HG02763 (cell line): ENCODE data around the gene CHD6.

Experiments used
- ATAC-seq: cut with Tn5 transposase; IDR thresholded peaks from one replicate; pipeline ENCODE4 v1.9.1; 2021; ENCODE audit warnings: mild to moderate bottlenecking, moderate library complexity; ENCODE audit not compliant: unreplicated experiment

Gene CHD6, protein sequence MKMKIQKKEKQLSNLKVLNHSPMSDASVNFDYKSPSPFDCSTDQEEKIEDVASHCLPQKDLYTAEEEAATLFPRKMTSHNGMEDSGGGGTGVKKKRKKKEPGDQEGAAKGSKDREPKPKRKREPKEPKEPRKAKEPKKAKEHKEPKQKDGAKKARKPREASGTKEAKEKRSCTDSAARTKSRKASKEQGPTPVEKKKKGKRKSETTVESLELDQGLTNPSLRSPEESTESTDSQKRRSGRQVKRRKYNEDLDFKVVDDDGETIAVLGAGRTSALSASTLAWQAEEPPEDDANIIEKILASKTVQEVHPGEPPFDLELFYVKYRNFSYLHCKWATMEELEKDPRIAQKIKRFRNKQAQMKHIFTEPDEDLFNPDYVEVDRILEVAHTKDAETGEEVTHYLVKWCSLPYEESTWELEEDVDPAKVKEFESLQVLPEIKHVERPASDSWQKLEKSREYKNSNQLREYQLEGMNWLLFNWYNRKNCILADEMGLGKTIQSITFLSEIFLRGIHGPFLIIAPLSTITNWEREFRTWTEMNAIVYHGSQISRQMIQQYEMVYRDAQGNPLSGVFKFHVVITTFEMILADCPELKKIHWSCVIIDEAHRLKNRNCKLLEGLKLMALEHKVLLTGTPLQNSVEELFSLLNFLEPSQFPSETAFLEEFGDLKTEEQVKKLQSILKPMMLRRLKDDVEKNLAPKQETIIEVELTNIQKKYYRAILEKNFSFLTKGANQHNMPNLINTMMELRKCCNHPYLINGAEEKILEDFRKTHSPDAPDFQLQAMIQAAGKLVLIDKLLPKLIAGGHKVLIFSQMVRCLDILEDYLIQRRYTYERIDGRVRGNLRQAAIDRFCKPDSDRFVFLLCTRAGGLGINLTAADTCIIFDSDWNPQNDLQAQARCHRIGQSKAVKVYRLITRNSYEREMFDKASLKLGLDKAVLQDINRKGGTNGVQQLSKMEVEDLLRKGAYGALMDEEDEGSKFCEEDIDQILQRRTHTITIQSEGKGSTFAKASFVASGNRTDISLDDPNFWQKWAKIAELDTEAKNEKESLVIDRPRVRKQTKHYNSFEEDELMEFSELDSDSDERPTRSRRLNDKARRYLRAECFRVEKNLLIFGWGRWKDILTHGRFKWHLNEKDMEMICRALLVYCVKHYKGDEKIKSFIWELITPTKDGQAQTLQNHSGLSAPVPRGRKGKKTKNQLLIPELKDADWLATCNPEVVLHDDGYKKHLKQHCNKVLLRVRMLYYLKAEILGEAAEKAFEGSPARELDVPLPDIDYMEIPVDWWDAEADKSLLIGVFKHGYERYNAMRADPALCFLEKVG (N-terminal part only)

DNA sequence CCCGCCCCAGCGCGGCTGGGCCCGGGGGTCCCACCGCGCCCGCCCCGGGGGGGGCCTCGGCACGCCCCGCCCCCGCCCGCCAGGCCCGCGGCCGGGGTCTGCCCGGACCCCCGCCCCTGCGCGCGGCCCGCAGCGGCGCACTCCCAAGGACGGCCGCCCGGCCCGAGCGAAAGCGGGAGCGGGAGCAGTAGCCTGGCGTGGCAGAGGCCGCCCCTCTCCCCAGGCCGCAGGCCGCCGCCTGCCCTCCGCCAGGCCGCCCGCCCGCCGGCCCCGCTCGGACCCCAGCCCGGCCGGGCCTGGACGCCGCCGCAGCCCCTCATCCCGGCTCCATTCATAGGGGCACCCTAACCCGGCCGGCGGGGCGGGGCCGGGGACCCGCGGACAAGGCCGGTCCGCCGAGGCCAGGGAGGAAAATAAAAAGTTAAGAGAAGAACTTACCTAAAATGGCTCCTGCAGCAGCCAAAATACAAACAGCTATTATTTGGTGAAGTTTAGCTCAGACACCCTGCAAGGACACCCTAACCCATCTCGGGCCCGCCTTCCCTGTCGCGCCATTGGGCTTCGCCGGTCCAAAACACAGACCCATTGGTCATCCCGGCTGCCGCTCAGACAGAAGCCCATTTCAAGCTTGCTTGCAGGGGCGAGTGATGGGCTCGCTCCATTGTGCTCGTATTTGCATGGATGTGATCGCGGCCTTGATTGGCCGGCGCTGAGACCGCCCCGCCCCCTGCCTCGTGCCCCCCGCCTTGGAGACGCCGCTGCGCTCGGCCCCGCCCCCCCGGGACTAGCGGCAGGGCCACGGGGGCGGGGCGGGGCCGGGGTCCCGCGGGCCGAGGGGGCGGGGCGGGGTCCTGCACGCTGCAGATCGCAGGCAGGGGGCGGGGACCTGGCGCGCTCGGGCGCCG lies at the start of gene CHD6:
CHD6 (minus strand) TSS at position 476 of the 905 bp plus-strand sequence. CDS start 67,040 bp downstream, outside the sequence.
- peak; percentile 97 for ATAC-seq

DNA sequence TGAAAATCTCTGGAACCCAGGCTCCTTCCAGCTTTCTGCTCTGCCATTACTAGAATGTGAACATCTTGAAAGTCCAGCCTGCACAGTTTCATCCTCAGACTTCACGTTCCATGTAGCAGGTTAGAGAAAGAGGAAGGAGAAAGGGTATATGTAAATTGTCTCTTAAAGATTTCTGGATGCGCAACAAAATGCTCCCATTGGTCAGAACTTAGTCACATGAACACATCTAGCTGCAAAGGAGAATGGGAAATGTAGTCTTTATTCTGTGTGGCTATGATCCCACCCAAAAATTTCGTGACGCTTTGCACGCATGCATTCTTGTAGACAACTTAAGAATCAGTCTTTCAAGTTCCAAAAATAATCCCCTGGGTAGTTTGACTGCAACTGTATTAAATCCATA lies 46.4 kb upstream of the CHD6 start:
- no peak for ATAC-seq

DNA sequence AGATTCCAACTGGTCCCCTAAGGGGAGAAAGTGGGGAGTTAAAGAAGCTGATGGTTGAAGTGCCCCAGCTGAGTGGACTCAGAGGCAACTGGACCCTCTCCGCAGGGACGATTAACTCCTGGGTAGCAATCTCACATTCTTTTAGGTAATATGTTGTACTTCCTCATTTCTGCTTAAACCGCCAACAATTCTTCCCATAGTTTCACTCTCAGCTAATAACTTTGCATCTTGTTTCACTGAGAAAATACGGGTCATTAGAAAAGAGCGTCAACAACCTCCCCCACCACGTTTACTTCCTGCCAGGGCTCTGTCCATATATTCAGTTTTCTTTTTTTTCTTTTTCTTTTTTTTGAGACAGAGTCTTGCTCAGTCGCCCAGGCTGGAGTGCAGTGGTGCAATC lies 39.5 kb upstream of the CHD6 start:
- no peak for ATAC-seq

DNA sequence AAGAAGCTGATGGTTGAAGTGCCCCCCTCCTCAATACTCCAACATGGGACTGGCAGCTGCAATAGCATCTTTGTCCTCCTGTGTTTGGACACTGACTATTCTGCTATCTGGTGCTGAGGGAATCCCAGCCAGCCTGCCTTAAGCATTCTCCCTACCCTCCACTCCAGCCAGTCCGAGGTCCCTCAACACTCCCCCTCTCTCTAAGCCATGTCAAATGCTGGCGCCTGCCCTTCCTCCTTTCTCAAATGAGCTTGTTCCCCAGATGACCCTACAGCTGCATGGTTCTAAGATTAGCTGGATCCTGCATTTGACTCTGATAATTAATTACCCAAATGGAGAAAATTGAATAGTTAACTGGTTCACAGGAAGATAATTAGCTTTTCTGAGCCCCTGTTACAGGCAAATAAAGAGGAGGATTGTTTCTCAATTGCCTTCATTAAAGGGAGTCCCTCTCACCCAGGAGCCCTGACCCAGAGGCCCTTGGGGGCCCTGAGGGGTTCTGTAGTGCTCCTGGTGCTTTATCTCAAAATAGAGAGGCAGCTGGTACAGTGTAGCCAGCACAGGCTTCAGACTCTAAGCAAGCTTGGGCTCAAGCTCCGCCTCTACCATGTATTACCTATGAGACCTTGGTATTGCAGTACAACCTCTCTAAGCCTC lies 37.9 kb upstream of the CHD6 start:
- no peak for ATAC-seq

DNA sequence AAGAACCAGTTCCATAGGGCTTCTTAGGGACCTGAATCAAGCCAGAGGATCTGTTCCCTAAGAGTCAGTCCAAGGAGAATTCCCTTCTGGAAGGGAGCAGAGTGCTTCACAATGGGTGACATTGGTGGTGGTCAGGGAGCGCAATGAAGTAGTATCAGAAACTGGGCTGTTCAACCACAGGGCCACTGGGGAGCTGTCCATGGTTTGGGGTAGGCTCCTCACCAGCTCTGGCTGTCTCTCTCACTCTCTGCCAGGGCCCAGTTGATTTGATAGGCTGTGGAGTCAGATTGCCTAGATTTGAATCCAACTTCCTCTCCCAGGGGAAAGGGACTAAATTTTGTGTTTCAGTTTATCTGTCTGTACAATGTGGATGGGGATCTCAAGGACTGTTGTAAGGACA lies 36.7 kb upstream of the CHD6 start:
- no peak for ATAC-seq

DNA sequence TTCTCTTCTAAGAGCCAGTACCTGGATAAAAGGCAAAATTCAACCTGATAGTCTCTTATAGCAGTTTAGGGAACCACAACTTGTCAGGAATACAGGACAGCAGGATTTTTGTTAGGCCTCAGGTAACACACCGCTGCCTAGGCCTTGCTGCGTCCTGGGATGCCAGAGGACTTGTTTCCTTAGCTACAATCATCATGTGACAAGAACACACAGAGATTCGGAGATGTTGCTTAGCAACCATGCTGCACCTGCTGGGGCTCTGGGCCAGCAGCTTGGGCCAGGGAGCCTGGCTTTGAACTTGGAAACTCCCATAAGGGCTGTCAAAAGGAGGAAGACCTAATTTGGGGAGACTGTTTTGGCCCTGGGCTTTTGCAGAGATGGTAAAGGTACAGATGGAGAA lies 36.1 kb upstream of the CHD6 start:
- no peak for ATAC-seq

DNA sequence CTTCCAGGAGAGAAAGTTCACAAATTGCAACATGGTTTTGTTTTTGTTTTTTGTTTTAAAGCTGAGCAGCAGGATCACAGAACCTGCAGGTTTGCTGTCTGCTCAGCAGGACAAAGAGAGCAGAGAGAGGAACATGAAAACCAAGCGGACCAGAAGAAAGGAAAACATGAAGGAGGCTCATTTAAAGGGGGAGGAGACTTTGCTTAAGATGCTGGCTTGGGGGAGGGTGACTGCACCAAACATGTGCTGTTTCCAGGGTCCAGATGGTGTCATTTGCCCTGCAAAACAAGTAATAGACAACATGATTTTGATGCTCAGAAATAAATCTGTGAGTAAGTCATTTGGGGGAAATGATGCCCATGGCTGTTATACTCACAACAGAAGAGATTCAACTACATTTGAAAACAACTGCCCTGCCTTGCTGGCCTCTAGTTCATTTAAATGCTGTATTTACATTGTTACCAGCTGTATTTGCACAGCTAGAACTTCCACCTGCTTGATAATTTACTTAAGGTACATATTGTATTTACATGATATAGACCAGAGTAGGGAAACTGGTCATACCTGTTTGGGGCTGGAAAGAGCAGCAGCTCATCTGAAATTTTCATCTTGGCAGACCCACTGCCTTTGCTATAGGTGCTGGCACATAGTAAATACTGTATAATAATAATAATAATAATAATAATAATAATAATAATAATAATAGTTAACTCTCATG lies 32.2 kb upstream of the CHD6 start:
- ATAC-seq, result no peak

DNA sequence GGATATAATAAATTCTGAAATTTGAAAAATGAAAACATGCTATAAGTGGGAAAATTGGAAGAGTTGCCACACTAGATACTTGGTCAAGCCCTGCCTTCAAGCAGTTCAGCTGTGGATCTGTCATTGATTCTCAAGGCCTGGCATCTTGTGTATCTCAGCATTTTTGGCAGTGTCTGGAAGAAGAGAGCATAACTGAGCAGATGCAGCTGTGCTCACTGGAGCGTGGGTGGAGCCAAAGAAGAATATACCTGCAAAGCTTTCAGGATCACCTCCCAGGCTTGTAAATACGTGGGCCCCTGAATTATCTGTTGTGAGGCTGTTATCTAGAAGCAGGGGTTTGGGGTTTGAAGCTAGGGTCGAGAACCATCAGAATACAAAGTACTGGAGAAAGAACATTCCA lies 31.3 kb upstream of the CHD6 start:
- ATAC-seq, result no peak

DNA sequence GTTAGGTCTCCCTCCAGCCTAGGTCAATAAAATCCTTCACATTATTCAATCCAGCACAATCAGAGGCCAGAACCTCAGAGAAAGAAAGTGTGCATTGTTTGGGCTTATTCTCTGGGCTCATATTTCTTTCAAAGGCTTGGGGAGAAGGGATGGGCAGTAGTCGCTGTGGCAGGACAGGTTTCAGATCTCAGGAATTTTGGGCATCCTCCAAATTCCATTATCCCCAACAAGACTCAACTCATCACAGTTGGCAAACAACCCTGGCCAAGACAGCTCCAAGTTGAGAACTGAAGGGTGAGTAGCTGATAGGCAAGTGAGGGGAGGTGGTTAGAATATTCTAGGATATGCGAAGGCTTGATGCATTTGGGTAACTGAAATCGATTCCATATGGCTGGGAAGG lies 27.2 kb upstream of the CHD6 start:
- ATAC-seq, result no peak

DNA sequence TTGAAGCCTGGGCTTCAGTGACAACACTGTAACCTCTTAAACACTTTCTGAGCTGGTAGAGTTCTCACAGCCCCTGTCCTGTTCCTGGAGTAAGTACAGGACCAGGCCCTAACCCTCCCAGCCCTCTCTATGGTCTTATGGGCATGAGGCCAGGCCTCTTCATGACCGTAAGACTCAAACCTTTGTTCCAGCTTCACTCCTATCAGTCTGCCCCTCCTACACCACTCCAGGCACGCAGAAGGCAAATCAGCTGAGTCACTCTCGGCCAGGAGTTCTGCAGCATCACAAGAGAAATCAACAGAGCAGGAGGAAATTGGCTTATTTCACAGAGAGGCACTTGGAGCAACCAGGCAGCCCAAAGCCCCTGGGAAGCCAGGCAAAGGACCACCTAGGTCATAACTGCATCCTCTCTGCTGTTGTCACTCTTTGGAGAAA lies 25.3 kb upstream of the CHD6 start:
- ATAC-seq, result no peak

DNA sequence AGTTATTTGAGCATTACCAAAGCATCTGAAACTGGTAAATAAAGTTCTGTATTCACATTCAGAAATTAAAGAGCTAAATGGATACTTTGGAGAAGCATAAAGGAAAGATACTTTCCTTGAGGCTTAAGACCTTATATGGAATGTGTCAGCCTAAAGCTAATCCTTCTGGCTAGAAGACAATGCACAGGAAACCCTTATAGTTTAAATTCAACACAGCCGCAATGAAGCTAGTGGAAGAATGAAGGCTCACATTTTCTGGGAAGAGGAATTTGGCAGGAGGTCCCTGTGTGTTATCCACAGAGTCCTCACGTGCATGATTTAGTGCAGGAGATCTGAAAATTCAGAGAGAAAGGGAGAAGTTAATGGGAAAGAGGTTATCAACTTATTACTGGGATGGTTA lies 21.5 kb upstream of the CHD6 start:
- ATAC-seq, result no peak

DNA sequence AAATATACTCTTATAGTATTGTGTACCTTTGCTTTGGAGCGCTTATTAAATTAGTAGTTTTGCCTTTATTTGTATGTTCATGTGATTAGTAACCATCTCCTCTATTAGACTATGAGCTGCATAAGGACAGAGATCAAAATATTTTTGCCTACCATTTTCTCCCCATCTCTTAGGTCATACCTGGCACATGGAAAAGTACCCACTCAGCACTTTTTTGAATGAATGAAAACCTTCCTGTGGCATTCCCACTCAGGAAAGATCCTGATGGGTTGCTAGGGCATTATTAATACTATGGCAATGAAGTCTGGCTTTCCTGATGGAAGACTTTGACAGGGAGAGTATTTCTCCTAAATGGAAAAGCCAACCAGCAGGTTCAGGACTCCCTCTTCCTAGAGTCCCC lies 20.3 kb upstream of the CHD6 start:
- no peak for ATAC-seq

DNA sequence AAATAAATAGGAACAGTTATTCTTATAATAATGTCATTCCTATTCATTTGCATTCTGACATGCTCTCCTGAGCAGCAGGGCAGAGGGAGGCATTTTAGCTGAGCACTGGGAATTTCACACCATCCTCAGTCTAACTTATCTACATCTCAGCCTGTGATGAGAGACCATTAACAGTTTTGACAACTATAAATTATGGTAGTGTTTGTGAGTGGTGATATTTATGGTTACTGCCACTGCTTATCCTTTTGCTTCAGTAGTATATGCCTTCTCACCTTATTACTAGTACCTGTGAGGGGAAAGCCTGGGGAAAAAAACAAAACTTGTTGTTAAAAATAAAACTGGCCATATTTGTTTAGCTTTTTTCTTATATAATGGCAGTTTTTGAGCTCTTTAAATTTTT lies 17.0 kb upstream of the CHD6 start:
- no peak for ATAC-seq

DNA sequence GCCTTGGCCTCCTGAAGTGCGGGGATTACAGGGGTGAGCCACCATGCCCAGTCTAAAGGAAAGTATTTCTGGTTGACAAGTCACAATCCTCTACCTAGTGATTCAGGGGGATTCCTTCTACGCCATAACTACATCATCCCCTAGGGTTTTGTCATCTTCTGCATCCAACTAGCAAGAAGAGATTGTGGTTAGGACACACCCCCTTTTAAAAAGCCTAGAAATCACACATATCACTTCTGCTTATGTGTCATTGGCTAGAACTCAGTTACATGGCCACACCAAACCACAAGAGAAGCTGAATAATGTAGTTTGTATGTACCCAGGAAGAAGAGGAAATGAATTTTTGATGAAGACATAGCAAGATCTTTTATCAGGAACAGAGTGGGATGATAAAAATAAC lies 14.7 kb upstream of the CHD6 start:
- no peak for ATAC-seq

DNA sequence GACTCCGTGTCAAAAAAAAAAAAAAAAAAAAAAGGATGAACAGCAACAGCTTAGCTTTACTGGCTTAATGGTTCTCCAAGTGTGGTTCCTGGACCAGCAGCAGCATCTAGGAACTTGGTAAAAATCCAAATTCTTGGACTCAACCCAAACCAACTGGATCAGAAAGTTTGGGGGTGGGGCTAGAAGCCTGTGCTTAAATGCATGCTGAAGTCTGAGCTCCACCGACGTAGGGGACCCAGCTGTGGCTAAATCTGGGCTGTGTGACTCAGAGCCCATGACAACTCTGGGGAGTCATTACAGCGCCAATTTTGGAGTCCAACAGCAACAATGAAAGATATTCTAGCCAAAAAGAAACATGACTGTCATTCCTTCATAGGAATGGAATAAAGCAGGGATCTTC lies 13.6 kb upstream of the CHD6 start:
- no peak for ATAC-seq

DNA sequence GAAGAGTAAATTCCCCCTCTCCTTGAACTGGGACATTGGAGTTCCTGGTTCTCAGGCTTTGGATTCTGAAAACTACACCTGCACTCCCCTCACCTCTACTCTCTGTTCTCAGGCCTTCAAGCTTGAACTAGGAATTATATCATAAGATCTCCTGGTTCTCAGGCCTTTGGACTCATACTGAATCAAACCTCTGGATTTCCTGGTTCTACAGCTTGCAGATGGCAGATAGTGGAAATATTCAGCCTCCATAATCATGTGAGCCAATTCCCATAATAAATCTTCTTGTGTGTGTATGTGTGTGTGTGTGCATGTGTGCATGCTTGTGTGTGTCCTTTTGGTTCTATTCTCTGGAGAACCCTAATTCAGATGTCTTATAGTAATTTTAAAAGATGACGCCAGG lies 12.7 kb upstream of the CHD6 start:
- ATAC-seq, result no peak

DNA sequence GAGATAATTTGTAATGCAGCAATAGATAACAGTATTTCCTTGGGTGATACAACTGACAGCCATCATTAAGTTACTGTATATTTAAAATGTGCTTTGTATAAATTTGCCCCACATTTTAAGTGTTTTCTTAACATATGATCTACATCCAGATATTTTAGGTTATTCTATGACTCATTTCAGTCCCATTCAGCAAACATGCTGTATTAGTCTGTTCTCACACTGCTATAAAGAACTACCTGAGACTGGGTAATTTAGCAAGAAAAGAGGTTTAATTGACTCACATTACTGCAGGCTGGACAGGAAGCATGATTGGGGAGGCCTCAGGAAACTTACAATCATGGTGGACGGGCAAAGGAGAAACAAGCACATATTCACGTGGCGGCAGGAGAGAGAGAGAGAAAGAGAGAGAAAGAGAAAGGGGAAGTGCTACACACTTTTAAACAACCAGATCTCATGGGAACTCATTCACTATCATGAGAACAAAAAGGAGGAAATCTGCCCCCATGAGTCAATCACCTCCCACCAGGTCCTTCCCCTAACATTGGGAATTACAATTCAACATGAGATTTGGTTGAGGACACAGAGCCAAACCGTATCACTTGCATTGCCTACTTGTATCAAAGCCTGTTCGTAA lies 9.6 kb upstream of the CHD6 start:
- no peak for ATAC-seq

DNA sequence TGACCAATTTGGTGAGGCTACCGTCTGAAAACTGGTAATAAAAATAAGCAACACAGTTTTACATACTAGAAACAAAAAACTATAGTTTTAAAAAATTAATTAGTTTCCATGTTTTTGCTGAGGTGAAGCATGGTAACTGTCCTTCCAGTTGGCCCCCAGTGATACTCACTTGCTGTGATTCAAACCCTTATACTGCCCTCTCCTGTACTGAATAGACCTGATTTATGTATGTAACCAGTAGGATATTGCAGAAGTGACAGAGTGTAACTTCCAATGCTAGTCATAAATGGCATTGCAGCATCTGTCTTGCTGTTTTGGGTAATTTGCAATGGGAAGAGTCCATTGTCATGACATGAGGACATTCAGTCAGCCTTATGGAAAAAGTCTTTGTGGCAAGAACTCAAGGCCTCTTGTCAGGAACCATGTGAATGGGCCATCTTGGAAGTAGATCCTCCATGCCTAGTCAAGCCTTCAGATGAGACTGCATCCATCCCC lies 8.9 kb upstream of the CHD6 start:
- no peak for ATAC-seq
